CD4-positive, alpha-beta T cell treated with Interleukin-10 for 1 hour (primary cell): Measurements from ENCODE around the gene KRT32.

Source experiments
- DNase-seq: peaks from one replicate; pipeline ENCODE4 v3.0.0-alpha.2; 2020

The KRT32 gene

GRCh38 chr17:41466988-41467387, at the start of gene KRT32:
Gene KRT32 (minus strand): TSS chr17:41467386. CDS start chr17:41467325, 61 bp downstream.
- no peak for DNase-seq

DNA sequence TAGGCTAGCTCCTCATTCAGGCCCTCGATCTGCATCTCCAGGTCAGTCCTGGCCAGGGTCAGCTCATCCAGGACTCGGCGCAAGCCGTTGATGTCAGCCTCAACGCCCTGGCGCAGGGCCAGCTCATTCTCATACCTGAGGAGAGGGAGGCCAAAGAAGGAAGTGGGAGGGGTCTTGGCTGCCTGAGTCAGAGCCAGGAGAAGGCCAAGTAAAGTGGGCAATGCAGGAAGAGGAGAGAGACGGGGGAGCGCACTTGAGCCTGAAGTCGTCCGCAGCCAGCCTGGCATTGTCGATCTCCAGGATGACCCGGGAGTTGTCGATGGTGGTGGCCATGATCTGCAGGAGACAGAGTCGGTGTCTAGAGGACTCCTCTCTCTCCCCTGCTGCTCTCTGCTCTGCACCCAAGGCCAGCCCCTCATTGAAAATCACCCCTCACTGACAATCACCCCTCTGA, 49.7 kb upstream of the KRT32 start:
- DNase-seq, result no peak

GRCh38 chr17:41516147-41516829, 49.1 kb upstream of the KRT32 start:
- no peak for DNase-seq

- DNase-seq, result no peak
Observed at GRCh38 chr17:41513168-41513547, 46.0 kb upstream of the KRT32 start.

GRCh38 chr17:41512546-41513167, 45.5 kb upstream of the KRT32 start:
- DNase-seq, result no peak

- no peak for DNase-seq
Observed at GRCh38 chr17:41511716-41512115, 44.5 kb upstream of the KRT32 start.

DNA sequence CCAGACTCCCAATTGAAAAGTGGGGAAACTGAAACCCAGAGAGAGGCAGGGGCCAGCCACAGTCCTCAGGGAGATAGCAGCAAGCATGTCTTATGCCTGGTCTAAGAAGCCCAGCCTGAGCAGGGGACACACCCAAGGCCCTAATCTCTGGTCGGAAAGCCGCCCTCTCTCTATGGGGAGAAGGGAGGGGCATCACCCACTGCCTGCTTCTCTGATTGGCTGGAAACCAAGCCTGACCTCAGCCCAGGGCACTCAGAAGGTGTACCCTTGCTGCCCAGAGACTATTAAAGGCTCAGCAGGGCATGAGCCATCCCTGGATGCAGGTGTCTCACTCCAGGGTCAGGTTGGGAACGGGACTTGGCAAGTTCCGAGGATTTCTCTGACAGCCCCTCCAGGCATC, 43.9 kb upstream of the KRT32 start:
- no peak for DNase-seq

DNA sequence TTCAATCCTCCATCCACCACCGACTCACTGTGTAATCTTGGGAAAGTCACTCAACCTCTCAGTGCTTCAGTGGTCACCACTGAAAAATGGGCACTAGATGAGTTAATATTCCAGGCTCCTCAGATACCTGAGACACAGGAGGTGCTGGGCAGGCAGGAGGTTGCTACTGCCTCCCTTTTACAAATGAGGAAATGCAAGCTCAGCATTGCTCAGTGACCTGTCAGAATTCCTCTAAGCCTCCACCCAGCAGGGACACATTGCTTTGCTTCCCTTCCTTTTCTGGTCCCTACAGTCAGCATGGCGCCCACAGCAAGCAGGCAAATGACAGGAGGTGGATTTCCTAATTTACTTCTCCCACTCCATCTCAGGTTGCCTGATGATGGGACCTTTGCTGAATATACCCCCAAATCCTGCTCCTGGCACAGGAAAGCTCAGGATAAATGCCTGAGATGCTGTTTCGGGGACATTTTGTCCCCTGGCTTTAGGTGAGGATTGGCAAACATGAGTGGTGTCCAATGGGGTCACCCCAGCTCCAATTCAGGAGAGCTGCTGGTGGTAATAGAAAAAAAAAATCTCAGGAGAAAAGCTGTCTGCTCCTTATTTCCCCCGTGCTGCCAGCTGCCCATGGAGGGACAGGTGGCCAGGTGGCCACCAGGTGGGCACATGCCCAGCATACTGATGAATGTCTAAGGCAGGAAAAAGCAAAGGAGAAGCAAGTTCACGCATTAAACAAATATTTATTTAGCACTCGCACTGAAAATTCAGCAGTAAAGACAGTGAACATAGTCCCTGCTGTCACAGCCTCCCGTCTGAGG, 43.3 kb upstream of the KRT32 start:
- DNase-seq, result no peak

DNA sequence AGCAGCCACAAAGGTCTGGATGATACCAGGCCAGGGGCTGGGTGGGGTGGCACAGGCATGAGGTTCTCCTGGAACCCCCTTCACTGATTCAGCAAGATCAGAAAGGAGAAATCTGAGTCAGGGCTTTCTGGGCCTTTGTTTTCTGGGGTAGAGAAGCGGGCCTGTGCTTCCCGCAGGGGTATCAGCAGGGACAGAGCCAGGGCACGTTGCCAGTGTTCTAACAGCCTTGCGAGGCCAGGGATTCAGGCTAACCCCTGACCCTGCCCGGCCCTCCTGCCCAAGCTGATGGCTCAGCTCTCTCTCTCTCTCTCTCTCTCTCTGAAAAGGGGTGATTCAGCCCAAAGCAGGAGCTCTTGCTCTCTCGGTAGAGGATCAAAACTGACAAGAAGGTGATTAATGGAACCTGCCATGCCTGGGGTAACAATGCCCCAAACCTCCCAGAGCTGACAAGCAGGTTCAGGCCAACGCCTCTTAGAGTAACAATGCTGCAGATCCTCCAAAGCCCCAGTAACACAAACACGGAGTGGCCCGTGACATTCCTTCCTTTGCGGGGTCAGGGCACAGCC, 40.2 kb upstream of the KRT32 start:
- DNase-seq, result no peak

DNA sequence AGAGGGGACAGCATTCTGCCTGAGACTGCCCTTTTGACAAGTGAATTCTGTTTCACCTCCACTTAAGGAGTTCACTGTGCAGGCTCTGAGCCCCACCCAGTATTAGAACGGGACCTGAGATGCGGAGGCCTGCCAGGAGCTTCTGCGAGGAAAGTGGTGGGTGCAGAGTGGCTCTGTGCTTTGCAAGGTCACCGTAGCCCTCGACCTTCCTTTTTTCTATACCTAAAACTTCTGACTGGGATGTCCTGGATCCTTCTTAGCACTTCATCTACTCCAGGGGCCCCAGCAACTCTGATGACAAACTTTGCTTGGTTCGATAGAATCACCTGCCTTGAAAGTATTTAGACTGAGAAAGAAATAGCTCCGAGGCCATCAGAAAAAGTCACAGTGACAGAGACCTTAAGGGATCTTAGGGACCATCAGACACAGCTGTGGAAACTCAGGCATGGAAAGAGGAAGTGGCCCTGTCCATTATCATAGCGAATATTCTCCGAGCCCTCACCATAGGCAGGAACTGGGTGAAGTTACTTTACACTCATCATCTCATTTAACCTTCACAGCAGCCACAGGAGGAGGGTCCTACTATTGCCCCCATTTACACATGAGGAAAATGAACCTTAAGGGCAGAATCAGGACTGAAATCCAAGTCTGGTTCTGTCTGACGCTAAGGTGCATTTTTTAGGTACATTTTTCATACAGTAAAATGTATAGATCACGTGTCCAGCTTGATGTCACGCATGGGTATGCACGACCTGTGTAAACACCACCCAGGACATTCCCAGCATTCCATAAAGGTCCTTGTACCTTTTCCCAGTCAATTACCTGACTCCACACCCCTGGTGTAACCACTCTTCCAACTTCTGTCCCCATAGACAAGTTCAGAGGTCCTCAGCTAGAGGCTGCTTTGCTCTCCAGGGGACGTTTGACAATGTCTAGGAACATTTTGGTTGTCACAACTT, 38.9 kb upstream of the KRT32 start:
- no peak for DNase-seq

DNA sequence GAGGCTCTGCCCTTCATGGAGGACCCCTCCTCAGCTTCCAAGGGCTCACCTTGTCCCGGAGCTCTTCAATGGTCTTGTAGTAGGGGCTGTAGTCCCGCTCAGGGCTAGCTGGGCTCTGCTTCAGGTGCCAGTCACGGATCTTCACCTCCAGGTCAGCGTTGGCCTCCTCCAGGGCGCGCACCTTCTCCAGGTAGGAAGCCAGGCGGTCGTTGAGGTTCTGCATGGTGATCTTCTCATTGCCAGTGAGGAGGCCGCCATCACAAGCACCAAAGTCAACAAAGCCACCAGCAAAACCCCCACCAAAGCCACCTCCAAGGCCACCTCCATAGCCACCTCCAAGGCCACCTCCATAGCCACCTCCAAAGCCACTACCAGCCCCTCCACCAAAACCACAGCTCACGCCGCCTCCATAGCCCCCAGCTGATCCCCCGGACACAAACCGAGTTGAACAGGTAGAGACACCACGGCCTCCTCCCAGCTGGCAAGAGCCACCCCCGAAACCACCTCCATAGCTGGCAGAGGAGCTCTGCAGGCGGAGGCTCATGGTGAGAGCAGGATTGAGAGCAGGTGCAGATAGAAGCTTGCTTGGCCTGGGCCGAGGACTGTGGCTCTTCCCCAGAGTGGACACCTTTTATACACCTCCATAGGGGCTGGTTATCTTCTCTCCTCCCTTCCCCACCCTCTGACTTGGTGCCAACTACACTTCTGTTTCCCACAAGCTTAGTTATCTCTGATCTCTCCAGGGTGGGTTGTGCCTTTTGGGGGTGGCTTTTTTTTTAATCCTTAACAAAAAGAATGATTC, 38.0 kb upstream of the KRT32 start, which contains the start of gene KRT13:
Gene KRT13, minus strand, starts transcription at position 606 of the 802 bp plus-strand sequence. Its CDS starts 62 bp downstream, at position 544.
- no peak for DNase-seq

DNA sequence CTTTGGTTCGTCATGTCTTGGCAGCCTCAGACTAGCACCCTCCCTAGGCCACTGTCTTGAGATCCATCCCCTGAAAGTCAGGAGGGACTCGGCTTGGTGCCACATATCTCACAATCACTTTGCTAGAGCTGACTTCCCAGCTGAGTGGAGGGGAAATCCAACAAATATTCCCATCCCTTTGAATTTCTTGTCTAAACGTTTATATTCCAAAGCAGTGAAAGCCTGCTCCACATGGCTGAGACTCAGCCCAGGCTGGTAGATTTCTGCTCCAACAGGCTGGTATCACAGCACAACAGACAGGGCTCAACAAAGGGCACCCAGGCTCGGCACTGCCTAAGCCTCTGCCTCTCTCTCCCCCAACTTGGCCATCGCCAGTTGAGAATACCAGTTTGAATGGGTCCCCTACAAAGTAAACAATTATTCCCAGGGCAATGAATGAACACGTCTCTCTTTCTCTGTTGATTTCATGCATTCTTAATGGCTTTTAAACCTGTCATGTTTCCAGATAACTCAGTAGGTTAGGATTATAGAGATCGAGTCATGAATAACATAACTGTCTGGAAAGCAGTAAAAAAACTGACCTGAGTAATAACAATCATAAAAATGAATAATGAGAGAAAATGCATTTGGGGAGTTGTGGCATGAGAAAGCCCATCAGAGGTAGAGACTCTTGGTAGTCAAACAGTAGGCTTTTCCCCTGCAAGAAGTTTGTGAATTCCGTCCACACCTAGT, 37.2 kb upstream of the KRT32 start:
- no peak for DNase-seq

DNA sequence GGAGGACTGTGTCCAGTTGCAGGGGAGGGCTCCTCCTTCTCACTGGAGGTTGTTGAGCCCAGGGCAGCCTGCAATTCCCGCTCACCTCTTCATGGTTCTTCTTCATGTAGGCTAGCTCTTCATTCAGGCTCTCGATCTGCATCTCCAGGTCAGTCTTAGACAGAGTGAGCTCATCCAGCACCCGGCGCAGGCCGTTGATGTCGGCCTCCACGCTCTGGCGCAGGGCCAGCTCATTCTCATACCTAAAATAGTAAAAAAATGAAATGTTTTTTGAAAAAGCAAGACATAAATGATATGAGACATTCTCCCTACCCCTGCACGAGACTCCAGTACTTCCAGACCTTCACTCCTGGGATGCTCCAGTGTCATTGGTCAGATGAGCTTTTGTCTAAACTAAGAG, 36.0 kb upstream of the KRT32 start:
- no peak for DNase-seq

DNA sequence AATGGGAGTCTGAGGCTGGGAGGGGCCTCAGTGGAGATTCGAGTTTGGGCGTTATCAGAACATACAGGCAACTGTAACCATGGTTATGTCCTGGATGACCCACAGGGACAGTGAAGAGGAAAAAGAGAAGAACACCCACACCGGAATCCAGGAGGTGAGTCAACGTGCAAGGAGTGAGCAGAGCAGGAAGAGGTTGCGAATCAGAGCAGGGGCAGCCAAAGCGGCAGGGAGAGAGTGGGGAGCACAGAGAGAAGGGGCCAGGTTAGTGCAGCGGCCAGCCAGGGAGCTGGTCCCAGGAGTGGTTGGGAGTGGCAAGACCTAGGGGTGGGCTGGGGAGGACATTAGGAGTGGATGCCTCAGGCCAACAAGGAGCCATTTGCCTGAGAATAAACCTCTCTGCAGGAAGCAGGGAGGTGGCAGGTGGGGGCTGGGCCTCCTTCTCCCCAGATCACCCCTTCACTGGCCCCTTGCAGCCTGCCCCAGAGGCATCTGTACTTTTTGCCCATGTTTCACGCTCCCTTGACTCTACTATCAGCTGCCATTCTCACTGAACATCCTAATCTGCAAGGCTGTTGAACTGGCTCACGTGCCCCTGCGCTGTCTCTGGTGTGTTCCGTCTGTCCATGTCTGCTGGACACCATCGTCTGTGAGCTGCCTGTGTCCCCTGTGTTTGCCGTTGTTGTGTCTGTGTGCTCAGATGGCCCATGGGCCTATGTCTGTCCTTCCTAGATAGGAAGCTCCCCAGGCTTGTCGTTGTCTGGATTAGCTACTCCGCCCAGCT, 33.1 kb upstream of the KRT32 start:
- no peak for DNase-seq

DNA sequence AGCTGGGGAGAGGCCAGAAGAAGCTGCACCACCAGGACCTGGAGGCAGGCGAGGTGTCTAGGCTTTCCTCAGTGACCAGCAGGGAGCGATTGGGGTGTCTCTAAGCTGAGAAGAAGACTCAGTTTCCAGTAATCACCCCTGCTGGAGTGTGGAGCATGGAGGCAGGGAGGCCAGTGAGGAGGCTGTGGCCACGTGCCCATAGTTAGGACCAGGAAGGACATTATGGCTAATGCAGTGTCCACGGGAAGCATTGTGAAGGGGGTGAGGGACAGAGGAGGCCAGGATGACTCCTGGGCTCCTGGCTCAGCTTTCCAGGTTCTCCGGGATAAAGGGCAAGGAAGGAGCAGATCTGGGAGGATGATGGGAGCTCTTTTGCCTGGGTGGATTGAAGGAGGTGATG, 32.5 kb upstream of the KRT32 start:
- DNase-seq, result no peak

DNA sequence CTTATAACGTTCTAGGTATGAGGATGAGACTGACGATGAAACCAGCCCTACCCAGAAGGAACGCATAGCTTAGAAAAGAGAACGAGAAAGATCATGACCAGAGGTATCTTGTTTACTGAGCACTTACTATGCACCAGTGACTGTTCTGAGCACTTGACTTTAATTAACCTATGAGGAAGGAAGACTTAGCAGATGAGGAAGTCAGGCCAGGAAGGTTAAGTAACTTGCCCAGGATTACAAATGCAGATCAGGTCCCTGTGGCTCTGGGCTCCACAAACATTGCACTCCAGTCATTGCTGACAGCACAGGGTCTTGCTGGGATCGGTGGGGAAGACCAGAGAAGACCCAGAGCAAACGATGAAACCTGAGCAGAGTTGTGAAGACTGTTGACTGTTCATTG, 31.1 kb upstream of the KRT32 start:
- no peak for DNase-seq

DNA sequence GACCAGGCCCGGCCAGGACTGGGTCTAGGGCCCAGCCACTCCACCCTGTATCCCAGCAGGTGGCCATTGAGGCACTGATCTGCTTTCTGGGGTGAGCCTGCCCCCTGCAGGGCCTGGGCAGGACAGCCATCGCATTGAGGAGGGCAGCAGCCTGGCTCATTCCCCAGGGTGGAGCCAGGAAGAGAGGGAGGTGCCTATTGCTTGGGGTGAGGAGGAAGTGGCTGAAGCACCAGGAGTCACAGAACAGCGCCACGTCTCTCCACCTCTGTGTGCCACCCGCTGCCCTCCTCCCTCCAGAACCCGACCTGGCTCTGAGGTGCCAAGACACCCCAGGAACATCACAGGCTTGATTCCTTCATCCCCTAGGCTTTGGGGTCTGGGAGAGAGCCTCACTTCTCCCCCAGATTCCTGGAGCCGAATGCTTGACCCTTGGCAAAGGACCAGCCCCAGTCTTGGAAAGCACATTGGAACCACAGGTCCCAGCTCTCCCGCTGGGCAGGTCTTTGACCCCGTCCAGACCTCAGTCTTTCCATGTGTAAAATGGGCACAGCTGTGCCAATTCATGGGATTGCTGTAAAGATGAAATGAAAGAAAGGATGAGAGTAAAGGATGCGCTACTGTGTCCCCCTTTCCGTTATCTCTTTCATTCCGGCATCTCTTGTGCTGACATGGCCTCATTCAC, 29.8 kb upstream of the KRT32 start:
- DNase-seq, result peak; percentile 68

DNA sequence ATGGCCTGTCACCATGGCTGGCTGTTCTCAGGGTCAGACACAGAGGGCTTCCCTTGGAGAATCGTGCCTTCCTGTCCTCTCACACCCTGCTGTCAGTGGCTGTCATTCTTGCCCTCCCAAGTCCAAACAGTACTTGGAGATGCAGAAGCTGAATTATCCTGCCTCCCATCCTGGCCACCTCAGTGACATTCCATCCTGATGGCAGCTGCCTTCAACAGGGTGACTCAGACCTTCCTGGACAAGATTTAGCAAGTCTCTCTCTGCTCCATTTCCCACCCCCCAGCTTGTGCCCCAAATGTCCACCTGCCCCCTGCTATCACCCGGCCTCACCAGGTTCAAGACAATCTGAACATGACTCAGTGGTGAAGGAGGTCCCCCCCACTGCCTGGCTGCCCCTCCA, 27.3 kb upstream of the KRT32 start:
- DNase-seq, result no peak

DNA sequence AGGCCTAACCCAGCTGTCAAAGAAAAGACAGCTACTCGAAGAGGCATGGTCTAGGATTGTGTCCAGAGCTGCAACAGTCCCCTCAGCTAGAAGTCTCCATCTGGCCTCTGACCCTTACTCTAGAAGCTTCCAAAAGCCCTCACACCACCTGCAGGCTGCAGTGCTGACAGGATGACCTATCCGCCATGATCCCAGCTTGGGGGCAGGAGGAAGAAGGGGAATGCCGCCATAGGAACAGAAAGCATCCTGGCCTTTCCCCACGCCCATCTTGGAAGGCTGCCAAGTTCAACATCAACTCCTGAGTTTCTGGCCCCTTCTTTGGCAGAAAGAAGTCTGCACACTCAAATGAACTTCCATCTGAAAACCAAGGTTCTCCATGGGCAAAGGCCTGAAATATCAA, 25.6 kb upstream of the KRT32 start:
- no peak for DNase-seq
